ENCODE results near the gene ACADSB.

Gene ACADSB

GRCh38 chr10:123103944-123104343, 95.1 kb downstream of the ACADSB start:
- no peak for DNase-seq

All from SHP77 treated with DMSO at 0.1 percent for 48 hours (cell line).